Raji (cell line): ENCODE data around the gene MON2.

Source experiments
- POLR2A ChIP-seq: IDR thresholded peaks from 2 replicates; pipeline ENCODE4 v1.6.1; 2011; ENCODE audit warnings: low read depth, low read length, control low read depth; ENCODE audit not compliant: insufficient read depth

Gene MON2

GRCh38 chr12:62621101-62621638, 154.5 kb downstream of the MON2 start:
- TF ChIP-seq POLR2A: no peak

GRCh38 chr12:62622177-62622576, 155.6 kb downstream of the MON2 start:
- TF ChIP-seq POLR2A: no peak

- TF ChIP-seq POLR2A: no peak
Measured at GRCh38 chr12:62625228-62625627, 158.6 kb downstream of the MON2 start.

- TF ChIP-seq POLR2A: no peak
Measured at GRCh38 chr12:62627181-62627580, 160.6 kb downstream of the MON2 start.

GRCh38 chr12:62629413-62629812, 162.8 kb downstream of the MON2 start:
- TF ChIP-seq POLR2A: no peak

- no peak for TF ChIP-seq POLR2A
Measured at GRCh38 chr12:62629971-62630739, 163.5 kb downstream of the MON2 start.

- no peak for TF ChIP-seq POLR2A
Measured at GRCh38 chr12:62631471-62632410, 165.1 kb downstream of the MON2 start.

- TF ChIP-seq POLR2A: no peak
Measured at GRCh38 chr12:62632411-62632918, 165.8 kb downstream of the MON2 start.

GRCh38 chr12:62635649-62636048, 169.0 kb downstream of the MON2 start:
- no peak for TF ChIP-seq POLR2A

GRCh38 chr12:62637679-62638078, 171.1 kb downstream of the MON2 start:
- no peak for TF ChIP-seq POLR2A

GRCh38 chr12:62640910-62641448, 174.4 kb downstream of the MON2 start:
- TF ChIP-seq POLR2A: no peak

GRCh38 chr12:62642486-62642885, 175.9 kb downstream of the MON2 start:
- TF ChIP-seq POLR2A: no peak

- no peak for TF ChIP-seq POLR2A
Measured at GRCh38 chr12:62643486-62643885, 176.9 kb downstream of the MON2 start.

GRCh38 chr12:62646566-62646965, 179.9 kb downstream of the MON2 start:
- TF ChIP-seq POLR2A: no peak

GRCh38 chr12:62647586-62647985, 181.0 kb downstream of the MON2 start:
- no peak for TF ChIP-seq POLR2A
